Cardiac fibroblast (primary cell): Measurements from ENCODE around the gene CYTH1.

Experiments used
- DNase-seq, 2 donors: peaks; one replicate each; pipeline versions ENCODE4 v3.0.0 to v3.0.0-alpha.2; 2010; ENCODE audit warnings: low read depth in 2 of 2
- H3K4me3 ChIP-seq, 2 donors: replicated peaks in 1 of 2; 1 replicate in 1 of 2; 2 replicates in 1 of 2; pipeline ENCODE4 v1.5.1; 2011; ENCODE audit warnings: low read depth in 2 of 2, low read length in 2 of 2, mild to moderate bottlenecking in 2 of 2, moderate library complexity in 1 of 2
- CTCF ChIP-seq: IDR thresholded peaks from one replicate; pipeline ENCODE4 v1.5.1; 2011; ENCODE audit warnings: low read depth, mild to moderate bottlenecking, low read length, inconsistent platforms

Gene CYTH1

GRCh38 chr17:78647032-78647431 is 135.0 kb downstream of the CYTH1 start:
- DNase-seq, result no peak
- no peak overlapping the region for H3K4me3 ChIP-seq
- TF ChIP-seq CTCF, result no peak

- peak; percentile 58 to 77 for DNase-seq
- no peak overlapping the region for H3K4me3 ChIP-seq
- no peak for TF ChIP-seq CTCF
Observed at GRCh38 chr17:78645421-78646295, 136.4 kb downstream of the CYTH1 start.

- DNase-seq, result no peak
- no peak overlapping the region for H3K4me3 ChIP-seq
- TF ChIP-seq CTCF, result no peak
Observed at GRCh38 chr17:78644931-78645351, 137.1 kb downstream of the CYTH1 start.

- no peak for DNase-seq
- H3K4me3 ChIP-seq, result no peak overlapping the region
- TF ChIP-seq CTCF, result no peak
Observed at GRCh38 chr17:78644224-78644623, 137.8 kb downstream of the CYTH1 start.

GRCh38 chr17:78643326-78643725 is 138.7 kb downstream of the CYTH1 start:
- no peak for TF ChIP-seq CTCF
- no peak for DNase-seq
- no peak overlapping the region for H3K4me3 ChIP-seq

- H3K4me3 ChIP-seq, result no peak overlapping the region
- no peak for TF ChIP-seq CTCF
- no peak for DNase-seq
Observed at GRCh38 chr17:78642707-78643106, 139.4 kb downstream of the CYTH1 start.
